GM23338 (cell line): ENCODE measurements around the gene DSG4. TPM values are rescaled to one million over a fixed set of nuclear protein-coding genes. Genes with fewer than 3 reads are reported as not detected.
A peak's percentile ranks its signal among the peaks of the same experiment; 100 is the strongest.

Experiments
- ATAC-seq: fragments of 200-7000 bp; cut with Tn5 transposase; 3 replicates; pipeline ENCODE4 v1.9.1; 2020
- DNase-seq: peaks from one replicate; pipeline ENCODE4 v3.0.0-alpha.2; 2015; ENCODE audit warnings: low spot score
- H2AFZ ChIP-seq: fragments of 200-600 bp; sonication (generic); 2 replicates; pipeline ENCODE4 v1.8.0; 2016; ENCODE audit warnings: antibody characterized with exemption, mild to moderate bottlenecking, moderate library complexity
- H3F3A ChIP-seq: fragments of 200-600 bp; sonication (generic); replicated peaks from 2 replicates; pipeline ENCODE4 v1.8.0; 2017; ENCODE audit warnings: antibody characterized with exemption, mixed run types, low read depth
- H3K27ac ChIP-seq: fragments of 200-600 bp; sonication (generic); 2 replicates; pipeline ENCODE4 v1.6.1; 2016; ENCODE audit warnings: low read depth
- H3K27me3 ChIP-seq: fragments of 200-600 bp; sonication (generic); 2 replicates; pipeline ENCODE4 v1.8.0; 2016; ENCODE audit warnings: mild to moderate bottlenecking, mixed run types, moderate library complexity; ENCODE audit not compliant: insufficient read depth
- H3K36me3 ChIP-seq: fragments of 200-600 bp; sonication (generic); 2 replicates; pipeline ENCODE4 v1.8.0; 2016; ENCODE audit warnings: mild to moderate bottlenecking; ENCODE audit not compliant: insufficient read depth
- H3K4me1 ChIP-seq: fragments of 200-600 bp; sonication (generic); 2 replicates; pipeline ENCODE4 v1.8.0; 2016; ENCODE audit warnings: mild to moderate bottlenecking, moderate library complexity; ENCODE audit not compliant: insufficient read depth
- H3K4me2 ChIP-seq: fragments of 200-600 bp; sonication (generic); 2 replicates; pipeline ENCODE4 v1.7.1; 2017; ENCODE audit warnings: mixed run types
- H3K4me3 ChIP-seq: fragments of 200-600 bp; sonication (generic); 2 replicates; pipeline ENCODE4 v1.6.1; 2016; ENCODE audit warnings: mixed run types
- H3K79me2 ChIP-seq: fragments of 200-600 bp; sonication (generic); replicated peaks from 2 replicates; pipeline ENCODE4 v1.8.0; 2017; ENCODE audit warnings: mild to moderate bottlenecking; ENCODE audit not compliant: insufficient read depth
- H3K9me2 ChIP-seq: fragments of 200-600 bp; sonication (generic); 2 replicates; pipeline ENCODE4 v1.8.0; 2017; ENCODE audit not compliant: insufficient read depth
- H4K20me1 ChIP-seq: fragments of 200-600 bp; sonication (generic); replicated peaks from 2 replicates; pipeline ENCODE4 v1.8.0; 2017; ENCODE audit warnings: mild to moderate bottlenecking; ENCODE audit not compliant: insufficient read depth
- H3K27ac Mint-ChIP-seq: 2 replicates; pipeline ENCODE4 v1.8.0; 2020; ENCODE audit warnings: inconsistent platforms, mild to moderate bottlenecking, moderate library complexity, mixed read lengths
- H3K27me3 Mint-ChIP-seq: 3 replicates; pipeline ENCODE4 v1.8.0; 2022; ENCODE audit warnings: low read depth, mild to moderate bottlenecking, moderate library complexity, mixed read lengths, inconsistent platforms; ENCODE audit not compliant: insufficient read depth, poor library complexity
- H3K36me3 Mint-ChIP-seq: 3 replicates; pipeline ENCODE4 v1.8.0; 2021; ENCODE audit warnings: low read depth, mild to moderate bottlenecking, inconsistent platforms, moderate library complexity, mixed read lengths
- H3K4me1 Mint-ChIP-seq: 3 replicates; pipeline ENCODE4 v1.8.0; 2020; ENCODE audit warnings: mild to moderate bottlenecking, inconsistent platforms, mixed read lengths
- H3K4me3 Mint-ChIP-seq: 3 replicates; pipeline ENCODE4 v1.8.0; 2021; ENCODE audit warnings: moderate library complexity, mild to moderate bottlenecking, inconsistent platforms, mixed read lengths
- H3K9me3 Mint-ChIP-seq: 3 replicates; pipeline ENCODE4 v1.8.0; 2020; ENCODE audit warnings: moderate library complexity, mild to moderate bottlenecking, inconsistent platforms, mixed read lengths
- CREB1 ChIP-seq: fragments of 250-450 bp; sonication (Bioruptor Pico); IDR thresholded peaks from 2 replicates; pipeline ENCODE4 v1.5.0; 2020; ENCODE audit warnings: low read depth, mild to moderate bottlenecking, moderate library complexity
- CTCF ChIP-seq, 2 experiments: fragments of 200-600 bp in 1 of 2; sonication (generic) in 1 of 2; conservative IDR thresholded peaks; 2 replicates each; pipeline versions ENCODE4 v1.5.1 to v1.6.1; 2016 to 2017; ENCODE audit warnings: antibody characterized with exemption in 2 of 2, low read depth in 2 of 2, mild to moderate bottlenecking in 2 of 2, moderate library complexity in 1 of 2
- ETS1 ChIP-seq: IDR thresholded peaks from 2 replicates; pipeline ENCODE4 v1.6.1; 2016; ENCODE audit warnings: antibody characterized with exemption
- EZH2 ChIP-seq: fragments of 200-600 bp; sonication (generic); IDR thresholded peaks from one replicate; pipeline ENCODE4 v1.8.0; 2017; ENCODE audit warnings: antibody characterized with exemption, mild to moderate bottlenecking, low read depth; ENCODE audit not compliant: unreplicated experiment
- EZH2phosphoT487 ChIP-seq: fragments of 200-600 bp; sonication (generic); IDR thresholded peaks from one replicate; pipeline ENCODE4 v1.8.1; 2018; ENCODE audit warnings: antibody characterized with exemption; ENCODE audit not compliant: unreplicated experiment
- JUNB ChIP-seq: IDR thresholded peaks from one replicate; pipeline ENCODE4 v1.6.1; 2016; ENCODE audit warnings: antibody characterized with exemption; ENCODE audit not compliant: unreplicated experiment
- NANOG ChIP-seq: IDR thresholded peaks from 2 replicates; pipeline ENCODE4 v1.6.1; 2016; ENCODE audit warnings: antibody characterized with exemption, borderline replicate concordance
- POLR2AphosphoS5 ChIP-seq: IDR thresholded peaks from 2 replicates; pipeline ENCODE4 v1.6.1; 2016; ENCODE audit warnings: antibody characterized with exemption, low read depth
- REST ChIP-seq: IDR thresholded peaks from one replicate; pipeline ENCODE4 v1.6.1; 2018; ENCODE audit warnings: antibody characterized with exemption; ENCODE audit not compliant: unreplicated experiment
- STAT1 ChIP-seq: IDR thresholded peaks from one replicate; pipeline ENCODE4 v1.6.1; 2016; ENCODE audit warnings: antibody characterized with exemption; ENCODE audit not compliant: unreplicated experiment
- ZNF114 ChIP-seq: fragments of 250-450 bp; sonication (Bioruptor Pico); IDR thresholded peaks from 2 replicates; pipeline ENCODE4 v1.5.0; 2020; ENCODE audit warnings: mild to moderate bottlenecking, moderate library complexity
- ZNF331 ChIP-seq: fragments of 250-450 bp; sonication (Bioruptor Pico); IDR thresholded peaks from 2 replicates; pipeline ENCODE4 v1.5.0; 2020; ENCODE audit warnings: low read depth, mild to moderate bottlenecking, moderate library complexity
- ZNF462 ChIP-seq: fragments of 250-450 bp; sonication (Bioruptor Pico); IDR thresholded peaks from 2 replicates; pipeline ENCODE4 v1.5.0; 2020; ENCODE audit warnings: mild to moderate bottlenecking, moderate library complexity
- polyA plus RNA-seq: library from polyadenylated mRNA; unstranded; fragments of >200 nt; fragmentation: Nextera tagmentation; extraction: Ambion mirVana; gene quantifications from 2 replicates; pipeline ENCODE4 v1.2.1, GENCODE V29; 2016
- total RNA-seq: library from RNA; depleted of rRNA; stranded (reverse); fragments of >200 nt; shearing (Covaris generic); gene quantifications from 2 replicates; pipeline ENCODE4 v1.2.3, GENCODE V29; 2014

The DSG4 gene
- total and polyA plus RNA-seq, 2 experiments from 2014 or later, result not detected

- no peak overlapping the region for H3K4me3 Mint-ChIP-seq
- 0 out of 2 replicates have a peak overlapping the region, but pooled peaks have one; percentile 10 for H3K27ac Mint-ChIP-seq
- Histone ChIP-seq H3K4me2 (no peak overlapping the region), H3K27ac (no peak overlapping the region), H3K36me3 (no peaks in the 10 kb centered on the region), H3K4me1 (no peaks in the 10 kb centered on the region), H2AFZ (0 out of 2 replicates have a peak overlapping the region, but pooled peaks have one; percentile 26), H3K27me3 (no peaks in the 10 kb centered on the region), H4K20me1 (no peaks in the 10 kb centered on the region), H3K9me2 (no peaks in the 10 kb centered on the region), H3K79me2 (no peaks in the 10 kb centered on the region), H3K4me3 (no peak overlapping the region), H3F3A (no peaks in the 10 kb centered on the region)
- H3K4me1 Mint-ChIP-seq, result peaks cover 3% of the 10 kb centered on the region; the same call in 2 of the 3 replicates
- H3K36me3 Mint-ChIP-seq, result no peaks in the 10 kb centered on the region
- no peaks in the 10 kb centered on the region for H3K9me3 Mint-ChIP-seq
- no peaks in the 10 kb centered on the region for H3K27me3 Mint-ChIP-seq
- DNase-seq (peak; percentile 30), ATAC-seq (no peak)
- TF ChIP-seq ZNF114 (CRISPR knock-in tag) (no peak), REST (no peak), NANOG (no peak), STAT1 (no peak), EZH2phosphoT487 (no peak), EZH2 (no peak), CREB1 (CRISPR knock-in tag) (no peak), POLR2AphosphoS5 (no peak), CTCF (conservative IDR thresholded peaks at IDR 0.05; ENCODE audit: low read depth in 2 of 2) (no peak), JUNB (no peak), ZNF462 (no peak), ETS1 (no peak), ZNF331 (CRISPR knock-in tag) (no peak)
These were observed 16.7 kb downstream of the DSG4 start for GRCh38 chr18:31393286-31393685.
